ENCODE measurements around the gene STK17B. TPM values are rescaled to one million over a fixed set of nuclear protein-coding genes. Genes with fewer than 3 reads are reported as not detected.

The STK17B gene
- total and polyA plus RNA-seq, 8 donors, result 1.9 to 10.9 (median 6.9) TPM

DNA sequence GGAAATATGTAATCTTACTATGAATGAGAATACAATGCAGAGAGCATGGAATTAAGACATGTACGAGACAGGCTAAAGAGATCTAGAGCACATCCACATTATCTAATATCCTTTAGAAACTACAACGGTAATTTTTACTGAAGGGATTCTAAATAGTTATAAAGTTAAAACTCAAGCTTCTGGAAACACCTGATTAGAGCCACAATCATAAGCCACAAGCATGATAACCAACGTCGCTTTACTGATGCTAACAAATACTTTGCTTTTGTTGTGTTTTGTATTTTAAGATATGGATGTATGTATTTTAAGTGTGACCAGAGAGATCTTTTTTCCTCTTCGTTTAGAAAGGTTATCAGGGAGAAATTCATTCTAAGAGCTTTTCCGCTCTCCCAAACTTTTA lies 44.0 kb upstream of the STK17B start:
- H3K9me3 ChIP-seq, result no peaks in the 10 kb centered on the region
- no peaks in the 10 kb centered on the region for H3K27me3 ChIP-seq
- intact Hi-C loops (cut with DNase I), result no loop called here
- TF ChIP-seq, protein P1, sequence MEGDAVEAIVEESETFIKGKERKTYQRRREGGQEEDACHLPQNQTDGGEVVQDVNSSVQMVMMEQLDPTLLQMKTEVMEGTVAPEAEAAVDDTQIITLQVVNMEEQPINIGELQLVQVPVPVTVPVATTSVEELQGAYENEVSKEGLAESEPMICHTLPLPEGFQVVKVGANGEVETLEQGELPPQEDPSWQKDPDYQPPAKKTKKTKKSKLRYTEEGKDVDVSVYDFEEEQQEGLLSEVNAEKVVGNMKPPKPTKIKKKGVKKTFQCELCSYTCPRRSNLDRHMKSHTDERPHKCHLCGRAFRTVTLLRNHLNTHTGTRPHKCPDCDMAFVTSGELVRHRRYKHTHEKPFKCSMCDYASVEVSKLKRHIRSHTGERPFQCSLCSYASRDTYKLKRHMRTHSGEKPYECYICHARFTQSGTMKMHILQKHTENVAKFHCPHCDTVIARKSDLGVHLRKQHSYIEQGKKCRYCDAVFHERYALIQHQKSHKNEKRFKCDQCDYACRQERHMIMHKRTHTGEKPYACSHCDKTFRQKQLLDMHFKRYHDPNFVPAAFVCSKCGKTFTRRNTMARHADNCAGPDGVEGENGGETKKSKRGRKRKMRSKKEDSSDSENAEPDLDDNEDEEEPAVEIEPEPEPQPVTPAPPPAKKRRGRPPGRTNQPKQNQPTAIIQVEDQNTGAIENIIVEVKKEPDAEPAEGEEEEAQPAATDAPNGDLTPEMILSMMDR (IDR thresholded peaks at IDR 0.05), result no peak
- ATAC-seq (no peak), FAIRE-seq (no peak), DNase-seq (no peak)
- H3K4me1 ChIP-seq, result peaks cover 0 to 7% (median 0%) of the 10 kb centered on the region in 3 donors
- WGBS, 2 donors, result 80 to 86% methylated on average over 6 of the region's 6 CpGs
- no peaks in the 10 kb centered on the region for H3K36me3 ChIP-seq
- H3K4me3 ChIP-seq, result no peak overlapping the region
- no peak overlapping the region for H3K27ac ChIP-seq

DNA sequence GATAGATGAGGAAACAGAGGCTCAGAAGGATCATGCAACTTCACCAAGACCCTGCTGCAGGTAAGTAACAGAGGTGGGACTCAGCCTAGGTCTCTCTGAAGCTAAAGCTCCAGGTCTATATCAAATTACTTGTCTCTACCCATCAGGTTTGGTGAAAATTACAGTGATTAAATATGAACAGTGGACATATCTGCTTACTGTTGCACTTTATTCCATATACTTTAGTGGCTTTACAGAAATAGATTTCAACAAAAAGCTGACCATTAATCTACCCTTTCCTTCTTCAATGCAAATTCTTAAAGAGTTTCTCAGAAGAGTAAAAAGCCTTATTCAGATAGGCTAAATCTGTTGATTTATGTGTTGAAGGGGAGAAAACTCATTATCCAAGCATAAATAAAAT lies 42.8 kb upstream of the STK17B start:
- Histone ChIP-seq H3K27ac (no peak overlapping the region), H3K9me3 (no peaks in the 10 kb centered on the region), H3K4me1 (peaks cover 0 to under 1% (median 0%) of the 10 kb centered on the region in 3 donors), H3K27me3 (no peaks in the 10 kb centered on the region), H3K4me3 (no peak overlapping the region), H3K36me3 (no peaks in the 10 kb centered on the region)
- ATAC-seq, result no peak
- no peak for DNase-seq
- intact Hi-C loops (cut with DNase I), result no loop called here
- TF ChIP-seq, protein P1 (IDR thresholded peaks at IDR 0.05), result no peak
- no peak for FAIRE-seq

DNA sequence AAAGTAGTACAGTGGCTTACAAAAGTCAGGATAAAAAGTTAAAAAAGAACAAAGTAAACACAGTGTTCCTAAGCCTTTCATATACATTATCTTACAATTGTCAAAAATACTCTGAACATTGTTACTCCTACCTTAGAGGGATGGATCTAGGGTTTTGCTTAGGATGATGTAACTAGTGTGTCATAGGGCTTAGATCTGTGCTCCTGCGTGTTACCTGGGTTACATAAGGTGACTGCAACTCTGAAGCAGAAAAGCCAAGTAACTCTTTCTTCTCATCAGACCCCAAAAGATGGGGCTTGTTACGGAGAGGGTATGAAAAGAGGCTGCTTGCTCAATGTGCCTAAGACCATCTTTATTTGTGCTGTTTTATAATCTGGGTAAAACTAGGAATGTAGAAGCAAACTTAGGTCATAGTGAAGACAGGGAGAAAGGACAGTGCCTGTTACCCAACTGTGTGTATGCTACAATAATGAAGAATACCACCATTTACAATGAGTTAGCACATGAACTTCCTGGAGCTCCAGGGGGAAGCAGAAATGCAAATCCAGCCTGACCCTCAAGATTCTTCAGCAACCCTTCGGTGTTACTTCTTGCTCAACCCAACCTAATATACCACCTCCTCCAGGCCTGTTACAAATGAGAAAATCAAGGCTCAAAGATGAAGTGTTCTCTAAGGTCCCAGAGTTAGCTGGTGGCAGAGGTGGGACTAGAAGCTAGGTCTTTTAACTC lies 42.0 kb upstream of the STK17B start:
- WGBS, 2 donors, result 77 to 82% methylated on average over 3 of the region's 3 CpGs
- Histone ChIP-seq H3K27me3 (no peaks in the 10 kb centered on the region), H3K36me3 (no peaks in the 10 kb centered on the region), H3K4me1 (no peaks in the 10 kb centered on the region), H3K27ac (no peak overlapping the region), H3K4me3 (no peak overlapping the region), H3K9me3 (no peaks in the 10 kb centered on the region)
- no peak for FAIRE-seq
- no peak for DNase-seq
- TF ChIP-seq, protein P1 (IDR thresholded peaks at IDR 0.05), result no peak
- intact Hi-C loops (cut with DNase I), result no loop called here
- no peak for ATAC-seq

DNA sequence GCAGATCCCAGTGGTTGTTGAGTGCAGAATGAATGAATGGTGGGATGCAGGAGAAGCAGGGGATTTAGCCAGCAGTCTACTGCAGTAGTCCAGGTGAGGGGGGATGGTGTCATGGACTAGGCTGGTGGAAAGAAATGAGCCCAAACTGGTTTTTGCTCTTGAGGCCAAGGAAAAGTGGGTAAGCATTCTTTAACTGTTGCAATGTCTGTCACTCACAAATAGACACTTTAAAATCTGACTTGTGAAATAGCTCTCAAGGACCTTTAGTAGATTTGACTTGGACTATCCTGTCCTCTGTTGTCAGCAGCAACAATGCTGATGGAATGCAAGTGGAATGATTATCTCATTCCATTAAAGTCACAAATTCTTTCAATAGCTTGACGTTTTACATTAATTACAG lies 37.5 kb upstream of the STK17B start:
- 48 to 69% methylated on average over 1 of the region's 1 CpG for WGBS, 2 donors

DNA sequence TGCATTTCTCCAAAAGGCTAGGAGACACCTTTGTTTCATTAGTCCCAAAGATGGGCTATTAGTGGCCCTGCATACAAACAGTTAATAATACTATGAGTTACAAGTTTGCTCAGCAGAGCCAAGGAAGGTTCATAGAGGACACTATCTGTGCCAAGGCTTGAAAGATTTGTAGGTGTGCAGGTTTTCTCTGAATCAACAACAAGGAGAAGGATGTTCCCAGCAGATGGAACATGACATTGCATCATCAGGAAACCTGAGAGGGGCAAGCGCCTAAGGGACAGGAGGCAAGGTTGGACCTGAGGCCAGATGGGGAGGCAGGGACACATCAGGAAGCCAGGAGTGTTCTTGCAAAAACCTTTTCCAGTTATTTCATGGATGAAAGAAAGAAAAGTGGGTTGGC lies 35.4 kb upstream of the STK17B start:
- intact Hi-C loops (cut with DNase I), result no loop called here
- Histone ChIP-seq H3K27me3 (no peaks in the 10 kb centered on the region), H3K4me1 (peaks cover 0 to 2% (median 0%) of the 10 kb centered on the region in 3 donors), H3K4me3 (no peak overlapping the region), H3K9me3 (no peaks in the 10 kb centered on the region), H3K27ac (no peak overlapping the region), H3K36me3 (no peaks in the 10 kb centered on the region)
- 92 to 94% methylated on average over 1 of the region's 1 CpG for WGBS, 2 donors
- FAIRE-seq, result no peak
- no peak for DNase-seq
- no peak for ATAC-seq
- TF ChIP-seq, protein P1 (IDR thresholded peaks at IDR 0.05), result no peak

More for the DNA sequence above, 37.5 kb upstream of the STK17B start:
- Histone ChIP-seq H3K4me3 (no peak overlapping the region), H3K27ac (no peak overlapping the region), H3K27me3 (no peaks in the 10 kb centered on the region), H3K9me3 (no peaks in the 10 kb centered on the region), H3K36me3 (no peaks in the 10 kb centered on the region), H3K4me1 (no peaks in the 10 kb centered on the region)
- intact Hi-C loops (cut with DNase I), result no loop called here
- DNase-seq (no peak), ATAC-seq (no peak), FAIRE-seq (no peak)
- TF ChIP-seq, protein P1 (IDR thresholded peaks at IDR 0.05), result no peak

Measured in pancreas (tissue), 10 donors.